NOMO-1 (cell line): ENCODE results near the gene HLA-DQB1.
"Not testable (repeated sequence)": the region's sequence is repeated elsewhere in the genome, so short reads cannot be mapped to it uniquely, and the experiment has no call there.

Experiments used
- DNase-seq, 2 experiments: peaks; one replicate each; lab custom pipeline; 2025; ENCODE audit not compliant: unreplicated experiment in 2 of 2; lab: John Stamatoyannopoulos, UW

HLA-DQB1 gene

DNA sequence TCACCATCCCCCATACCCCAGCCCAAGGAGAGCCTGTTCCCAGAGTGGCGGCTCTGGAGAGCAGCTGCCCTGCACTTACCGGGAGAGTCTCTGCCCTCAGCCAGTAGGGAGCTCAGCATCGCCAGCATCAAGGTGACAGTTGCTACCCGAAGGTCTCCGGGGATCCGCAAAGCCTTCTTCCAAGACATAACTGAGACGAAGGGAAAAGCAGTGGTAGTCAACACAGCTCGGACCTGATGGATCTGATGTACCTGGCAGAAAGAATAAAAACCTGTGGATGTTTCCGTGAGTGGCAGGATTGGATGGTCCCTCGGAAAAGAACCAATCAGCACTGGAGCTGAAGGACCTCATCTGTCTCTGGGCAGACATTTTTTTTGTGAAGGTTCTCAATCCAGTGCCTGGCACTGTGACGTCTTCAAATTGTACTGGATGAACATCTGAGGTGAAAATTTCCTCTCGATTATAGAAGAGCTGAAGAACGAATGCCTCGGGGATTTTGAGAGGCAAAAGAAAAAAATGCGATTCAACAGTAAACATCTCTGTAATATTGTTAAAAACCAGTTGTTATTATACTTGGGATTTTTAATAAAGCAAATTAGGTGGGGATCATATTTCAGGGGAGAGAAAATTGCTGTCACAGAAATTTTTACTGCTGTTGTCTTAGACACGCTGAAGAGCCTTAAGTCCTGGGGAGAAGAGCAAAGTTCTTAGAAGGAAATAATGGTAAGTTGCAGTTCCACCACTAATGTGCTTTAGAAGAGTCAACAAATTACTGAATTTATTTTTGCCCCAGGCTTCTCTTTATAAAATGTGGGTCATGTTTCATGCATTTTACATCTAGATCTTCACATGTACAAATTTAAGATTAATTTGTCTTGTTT lies at the start of gene HLA-DQB1:
TSS of gene HLA-DQB1 (minus strand) at position 238 of the 881 bp plus-strand sequence. CDS start at position 188, 50 bp downstream.
- DNase-seq = peak; percentile 25 to 67

GRCh38 chr6:32713241-32713640 lies 46.8 kb upstream of the HLA-DQB1 start:
- DNase-seq = no peak

DNA sequence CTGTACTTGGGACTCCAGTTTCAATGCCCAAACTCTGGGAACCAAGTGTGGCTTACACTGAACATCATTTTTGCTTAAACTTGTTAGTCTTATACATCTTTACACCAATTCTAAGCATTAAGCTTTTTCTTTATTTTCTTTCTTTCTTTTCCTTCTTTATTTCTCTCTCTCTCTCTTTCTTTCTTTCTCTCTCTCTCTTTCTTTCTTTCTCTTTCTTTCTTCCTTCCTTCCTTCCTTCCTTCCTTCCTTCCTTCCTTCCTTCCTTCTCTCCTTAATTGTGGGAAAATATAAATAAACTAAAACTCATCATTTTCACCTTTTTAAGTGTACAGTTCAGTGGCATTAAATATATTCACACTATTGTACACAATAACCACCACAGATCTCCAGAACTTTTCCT lies 43.2 kb upstream of the HLA-DQB1 start:
- DNase-seq = no peak

DNA sequence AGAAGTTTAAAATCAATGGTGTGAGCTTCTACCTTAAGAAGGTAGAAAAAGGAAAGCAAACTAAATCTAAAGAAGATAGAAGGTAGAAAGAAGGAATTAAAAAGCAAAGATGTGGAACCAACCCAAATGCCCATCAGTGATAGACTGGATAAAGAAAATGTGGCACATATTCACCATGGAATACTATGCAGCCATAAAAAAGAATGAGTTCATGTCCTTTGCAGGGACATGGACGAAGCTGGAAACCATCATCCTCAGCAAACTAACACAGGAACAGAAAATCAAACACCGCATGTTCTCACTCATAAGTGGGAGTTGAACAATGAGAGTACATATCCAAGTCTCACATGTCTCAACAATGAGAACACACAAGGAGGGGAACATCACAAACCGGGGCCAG lies 38.7 kb upstream of the HLA-DQB1 start:
- DNase-seq = not testable (repeated sequence)

DNA sequence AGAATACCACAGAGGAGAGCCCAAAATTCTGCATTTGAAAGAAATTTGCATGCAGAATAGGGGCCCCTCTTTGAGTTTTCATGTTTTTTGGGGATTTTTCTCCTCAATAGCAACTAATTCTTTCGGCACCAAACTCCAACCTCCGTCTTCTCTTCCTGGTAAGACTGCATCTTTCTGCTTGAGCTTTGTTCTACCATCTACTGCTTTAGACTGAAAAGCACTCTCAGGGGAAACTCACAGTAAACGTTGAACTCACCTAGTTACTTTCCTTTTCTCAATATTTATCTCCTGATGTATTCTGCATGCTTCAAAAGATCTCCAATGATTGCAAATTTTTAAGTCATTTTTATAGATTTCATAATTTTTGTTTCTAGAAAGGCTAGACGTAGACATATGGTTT lies 36.9 kb upstream of the HLA-DQB1 start:
- DNase-seq = no peak

DNA sequence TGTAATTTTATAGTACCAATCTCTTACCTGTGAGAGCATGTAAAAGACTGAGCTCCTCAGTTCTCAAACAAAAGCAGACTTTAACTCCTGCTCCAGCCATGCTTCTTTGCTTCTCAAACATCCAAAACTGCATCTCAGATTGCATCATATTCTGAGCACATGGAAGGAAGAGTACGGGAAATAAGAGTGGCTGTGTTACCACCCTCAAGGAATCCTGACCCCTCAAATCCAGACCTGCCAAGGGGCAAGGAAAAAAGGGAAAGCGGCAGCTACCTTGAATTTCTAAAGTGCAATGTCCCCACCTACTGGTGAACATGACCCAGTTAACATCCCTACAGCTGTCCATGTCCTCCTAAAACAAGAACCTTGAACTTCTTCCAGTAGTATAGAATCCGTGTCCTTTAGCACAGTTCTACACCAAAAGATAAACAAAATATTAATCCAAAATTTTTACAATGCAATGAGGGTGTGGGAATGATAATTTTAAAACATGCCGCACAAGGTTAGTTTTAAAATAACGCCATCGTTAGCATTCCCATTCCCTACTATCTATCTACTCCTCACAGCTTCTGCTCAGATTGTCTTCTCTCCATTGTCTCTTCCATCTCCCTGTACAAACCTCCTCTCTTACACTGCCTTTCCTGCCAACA lies 34.1 kb upstream of the HLA-DQB1 start:
- peak in 1 of 2 experiments; percentile 52 for DNase-seq

- no peak for DNase-seq
These were observed 30.6 kb upstream of the HLA-DQB1 start for GRCh38 chr6:32697031-32697430.

DNA sequence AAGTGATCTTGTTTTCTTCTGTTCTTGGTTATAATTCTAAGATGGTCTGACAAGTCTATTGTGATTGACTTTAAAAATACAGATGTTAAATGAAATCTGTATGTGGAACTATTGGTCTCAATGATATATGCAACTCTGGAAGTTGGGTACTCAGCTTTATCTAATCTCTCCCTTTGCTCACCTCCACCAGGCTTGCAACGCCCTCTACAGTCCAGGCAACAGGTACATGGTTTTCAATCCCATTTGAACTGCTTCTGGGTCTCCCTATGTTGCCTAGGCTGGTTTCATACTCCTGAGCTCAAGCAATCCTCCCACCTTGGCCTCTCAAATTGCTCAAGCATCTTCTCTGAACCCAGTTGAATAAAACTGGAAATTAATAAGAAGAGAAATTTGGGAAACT lies 25.6 kb upstream of the HLA-DQB1 start:
- no peak for DNase-seq

DNA sequence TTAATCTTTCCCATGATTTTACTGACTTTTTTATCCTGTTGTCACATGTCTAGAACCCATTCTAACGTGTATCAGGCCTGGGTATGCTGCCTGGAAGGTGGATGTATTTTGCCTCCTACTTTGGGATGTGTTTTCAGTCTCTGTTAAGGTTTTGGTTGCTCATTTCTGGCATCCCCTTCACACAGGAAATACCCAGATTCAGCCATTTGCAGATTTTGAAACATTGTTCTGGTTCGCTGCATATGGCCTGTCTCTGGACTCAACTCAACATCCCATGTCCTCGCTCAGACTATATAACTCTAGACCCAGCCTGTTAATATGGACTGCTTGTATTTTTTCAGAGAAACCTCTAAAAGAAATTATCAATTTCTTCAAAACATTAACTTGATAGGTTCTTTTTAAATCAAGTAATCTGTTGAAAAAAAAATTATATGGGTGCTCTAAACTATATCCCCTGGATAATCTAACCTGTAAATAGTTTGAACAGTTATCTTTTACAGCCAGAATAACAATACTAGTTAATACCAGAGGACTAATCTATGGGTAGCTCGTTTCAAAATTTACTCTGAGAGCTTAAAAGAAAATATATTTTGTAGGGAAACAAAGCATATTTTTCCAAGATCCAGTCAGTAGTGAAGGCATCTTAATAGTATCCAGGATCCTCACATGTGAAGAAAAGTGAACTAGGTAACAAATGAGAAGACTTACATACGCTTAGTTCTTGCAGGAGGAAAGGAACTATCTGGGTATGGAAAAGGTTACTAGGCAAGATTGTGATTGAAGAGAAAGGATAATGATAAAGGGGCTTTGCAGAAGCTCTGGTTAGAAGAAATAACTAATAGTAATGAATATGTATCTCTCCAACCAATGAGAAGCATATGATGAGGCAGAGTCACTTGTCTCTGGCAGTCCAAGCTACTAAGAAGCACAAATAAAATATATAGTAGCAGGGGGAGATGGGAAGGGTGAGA lies 23.4 kb upstream of the HLA-DQB1 start:
- DNase-seq = peak in 1 of 2 experiments; percentile 24

DNA sequence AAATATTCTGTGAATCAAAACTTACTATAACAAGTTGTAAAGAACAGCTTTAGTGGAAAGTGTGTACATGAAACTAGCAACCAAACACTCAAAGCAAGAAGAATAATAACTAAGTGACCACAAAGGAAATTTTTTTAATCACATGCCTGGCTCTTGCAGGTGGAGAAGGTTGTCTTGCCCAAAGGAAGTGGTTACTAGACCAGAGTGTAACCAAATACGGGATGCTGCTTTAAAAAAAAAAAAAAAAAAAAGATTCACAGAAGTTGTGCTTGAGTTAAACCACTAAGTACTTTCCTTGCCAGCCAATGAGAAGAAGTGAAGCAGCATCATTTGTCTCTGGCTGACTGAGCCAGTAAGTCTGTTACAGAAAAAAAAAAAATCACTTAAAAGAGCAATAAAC lies 19.1 kb upstream of the HLA-DQB1 start:
- DNase-seq = peak; percentile 53 to 90

- no peak for DNase-seq
These were observed 17.8 kb upstream of the HLA-DQB1 start for GRCh38 chr6:32684246-32684645.

GRCh38 chr6:32680055-32680454 lies 13.6 kb upstream of the HLA-DQB1 start:
- no peak for DNase-seq

- DNase-seq = no peak
These were observed 13.0 kb upstream of the HLA-DQB1 start for GRCh38 chr6:32679492-32679891.

- DNase-seq = not testable (repeated sequence)
These were observed 7.7 kb upstream of the HLA-DQB1 start for GRCh38 chr6:32674123-32674522.

GRCh38 chr6:32671908-32672307 lies 5.5 kb upstream of the HLA-DQB1 start:
- not testable (repeated sequence) for DNase-seq

GRCh38 chr6:32669893-32670292 lies 3.4 kb upstream of the HLA-DQB1 start:
- DNase-seq = no peak

- DNase-seq = no peak
These were observed 2.8 kb upstream of the HLA-DQB1 start for GRCh38 chr6:32669240-32669639.

GRCh38 chr6:32668226-32668747 lies 1.8 kb upstream of the HLA-DQB1 start:
- peak in 1 of 2 experiments; percentile 9 for DNase-seq

- DNase-seq = peak in 1 of 2 experiments; percentile 13
These were observed 796 bp downstream of the HLA-DQB1 start for GRCh38 chr6:32665661-32666060.

- DNase-seq = no peak
These were observed 1.6 kb downstream of the HLA-DQB1 start for GRCh38 chr6:32664827-32665362.
